Esophagus muscularis mucosa (tissue), 4 donors: ENCODE measurements around the gene MINK1.
"Not testable (repeated sequence)": the region's sequence is repeated elsewhere in the genome, so short reads cannot be mapped to it uniquely, and the experiment has no call there.

ENCODE experiments used
- CTCF ChIP-seq, 3 experiments: fragments of 200-600 bp in 2 of 3; fragments of 450-650 bp in 1 of 3; sonication (generic) in 2 of 3; IDR thresholded peaks; one replicate each; pipeline ENCODE4 v1.5.1; 2017 to 2019; ENCODE audit warnings: antibody characterized with exemption in 3 of 3, mild to moderate bottlenecking in 2 of 3, moderate library complexity in 1 of 3
- EP300 ChIP-seq: sonication (generic); formaldehyde crosslinking; IDR thresholded peaks from one replicate; pipeline ENCODE4 v1.6.1; 2017; ENCODE audit warnings: antibody characterized with exemption
- POLR2A ChIP-seq: fragments of 450-650 bp; IDR thresholded peaks from one replicate; pipeline ENCODE4 v1.6.1; 2017; ENCODE audit warnings: antibody characterized with exemption, moderate library complexity, mild to moderate bottlenecking, low read depth

- not testable (repeated sequence) for TF ChIP-seq CTCF (IDR thresholded peaks at IDR 0.05); POLR2A; EP300
Observed at GRCh38 chr17:4867535-4867934, 34.4 kb downstream of the MINK1 start.
